Measurements from ENCODE around the gene LRRC10B.

Gene LRRC10B

GRCh38 chr11:61494381-61494961 is 14.1 kb upstream of the LRRC10B start:
- Histone ChIP-seq H3K9ac (no peak overlapping the region), H3K4me2 (no peak overlapping the region), H4K20me1 (ENCODE audit: insufficient read depth) (no peaks in the 10 kb centered on the region), H3K79me2 (ENCODE audit: insufficient read depth, low read depth) (no peaks in the 10 kb centered on the region), H3K27me3 (ENCODE audit: insufficient read depth, low read depth) (peaks cover 9% of the 10 kb centered on the region; the same call in 1 of the 2 replicates), H2AFZ (ENCODE audit: low read depth) (no peak overlapping the region), H3K36me3 (ENCODE audit: insufficient read depth) (no peaks in the 10 kb centered on the region), H3K27ac (no peak overlapping the region), H3K4me3 (IDR thresholded peaks at IDR 0.05; ENCODE audit: insufficient read depth, low read depth, low read length) (no peak overlapping the region), H3K4me1 (ENCODE audit: low read depth, poor library complexity, severe bottlenecking) (no peaks in the 10 kb centered on the region)
- TF ChIP-seq CTCF (conservative IDR thresholded peaks at IDR 0.05; ENCODE audit: low read depth, low read length) = no peak

- Histone ChIP-seq H3K79me2 (ENCODE audit: insufficient read depth, low read depth) (no peaks in the 10 kb centered on the region), H3K36me3 (ENCODE audit: insufficient read depth) (no peaks in the 10 kb centered on the region), H3K4me1 (ENCODE audit: low read depth, poor library complexity, severe bottlenecking) (no peaks in the 10 kb centered on the region), H3K4me3 (IDR thresholded peaks at IDR 0.05; ENCODE audit: insufficient read depth, low read depth, low read length) (no peak overlapping the region), H3K4me2 (no peak overlapping the region), H3K9ac (no peak overlapping the region), H3K27me3 (ENCODE audit: insufficient read depth, low read depth) (no peaks in the 10 kb centered on the region), H2AFZ (ENCODE audit: low read depth) (no peak overlapping the region), H4K20me1 (ENCODE audit: insufficient read depth) (no peaks in the 10 kb centered on the region), H3K27ac (no peak overlapping the region)
- TF ChIP-seq CTCF (conservative IDR thresholded peaks at IDR 0.05; ENCODE audit: low read depth, low read length) = no peak
Observed at GRCh38 chr11:61495801-61496601, 12.5 kb upstream of the LRRC10B start.

GRCh38 chr11:61496602-61497400 is 11.7 kb upstream of the LRRC10B start:
- H3K27ac ChIP-seq = no peak overlapping the region

More at GRCh38 chr11:61496602-61497400, 11.7 kb upstream of the LRRC10B start:
- TF ChIP-seq CTCF (conservative IDR thresholded peaks at IDR 0.05; ENCODE audit: low read depth, low read length) = no peak
- H4K20me1 ChIP-seq (ENCODE audit: insufficient read depth) = no peaks in the 10 kb centered on the region
- no peaks in the 10 kb centered on the region for H3K79me2 ChIP-seq (ENCODE audit: insufficient read depth, low read depth)
- no peak overlapping the region for H3K4me3 ChIP-seq (IDR thresholded peaks at IDR 0.05; ENCODE audit: insufficient read depth, low read depth, low read length)
- no peaks in the 10 kb centered on the region for H3K27me3 ChIP-seq (ENCODE audit: insufficient read depth, low read depth)
- H3K4me1 ChIP-seq (ENCODE audit: low read depth, poor library complexity, severe bottlenecking) = no peaks in the 10 kb centered on the region
- H3K4me2 ChIP-seq = no peak overlapping the region
- H2AFZ ChIP-seq (ENCODE audit: low read depth) = no peak overlapping the region
- H3K36me3 ChIP-seq (ENCODE audit: insufficient read depth) = no peaks in the 10 kb centered on the region
- H3K9ac ChIP-seq = no peak overlapping the region
